ENCODE measurements around the gene PNMA6E. TPM values are rescaled to one million over a fixed set of nuclear protein-coding genes. Genes with fewer than 3 reads are reported as not detected.

PNMA6E gene
- not detected in 2 replicates for total RNA-seq (ENCODE audit: low replicate concordance)

DNA sequence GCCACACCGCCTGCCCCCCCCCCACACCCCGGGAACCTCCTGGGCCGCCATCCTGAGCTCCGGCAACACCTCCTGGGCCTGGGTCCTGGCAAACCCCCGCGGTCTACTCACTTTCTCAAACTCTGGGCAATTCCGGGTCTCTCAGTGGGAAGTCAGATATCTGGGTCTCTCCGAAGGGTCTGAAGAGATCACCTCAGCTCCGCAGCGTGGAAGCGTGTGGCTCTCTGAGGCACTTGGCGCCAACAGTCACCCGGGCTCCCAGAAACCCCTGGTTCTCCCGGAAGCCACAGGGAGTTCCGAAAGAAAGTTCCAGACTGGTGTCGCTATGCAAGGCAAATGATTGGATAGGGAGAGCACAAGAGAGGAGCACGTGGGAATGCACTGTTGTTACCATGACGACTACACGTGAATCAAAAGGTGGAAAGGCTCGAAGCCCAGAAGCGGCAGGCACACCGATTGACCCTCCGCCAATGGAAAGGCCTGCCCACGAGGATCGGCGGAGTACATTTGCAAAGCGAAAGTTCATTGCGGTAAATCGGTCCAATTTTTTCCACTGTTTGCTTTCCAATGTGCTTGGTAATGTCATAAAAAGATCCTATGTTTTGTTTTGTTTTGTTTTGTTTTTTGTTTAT lies at the start of gene PNMA6E:
PNMA6E (minus strand) TSS at position 218 of the 632 bp plus-strand sequence. CDS start 2,501 bp downstream, outside the sequence.

DNA sequence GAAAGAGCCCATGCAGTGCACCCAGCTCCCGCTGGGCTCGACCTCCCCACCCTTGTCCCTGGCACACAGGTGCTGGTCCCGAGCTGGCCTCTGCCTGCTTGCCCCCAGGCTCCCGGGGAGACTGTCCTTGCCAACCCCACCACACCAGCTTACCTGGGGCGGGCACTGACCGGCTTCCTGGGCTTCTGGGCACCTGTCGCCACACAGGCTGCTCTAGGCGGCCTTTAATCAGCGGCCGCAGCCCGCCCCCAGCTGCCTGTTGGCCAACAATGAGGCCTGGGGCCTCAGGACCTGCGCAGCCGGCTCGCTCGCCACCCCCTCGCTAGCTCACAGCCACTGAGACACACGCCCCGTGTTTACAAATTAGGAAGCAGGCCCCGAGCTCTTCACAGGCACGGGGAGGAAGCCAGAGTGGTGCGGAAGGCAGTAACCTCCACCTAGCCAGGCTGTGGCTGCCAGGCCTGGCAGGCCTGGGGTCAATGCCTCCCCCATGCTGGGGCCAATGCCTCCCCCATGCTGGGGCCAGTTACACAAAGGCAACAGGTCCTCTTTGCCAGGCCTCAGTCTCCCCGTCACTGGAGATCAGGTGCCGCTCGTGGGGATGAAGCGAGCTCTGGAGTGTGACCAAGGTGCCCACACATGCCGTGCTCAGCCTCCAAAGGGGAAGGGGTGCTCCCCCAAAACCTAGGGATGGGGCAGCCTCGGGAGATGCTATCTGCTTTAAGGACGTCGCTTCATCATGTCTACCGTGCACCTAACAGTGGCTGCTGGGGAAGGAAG lies 44.9 kb upstream of the PNMA6E start, which contains the start of gene TREX2:
TREX2 (minus strand) TSS at position 201 of the 780 bp plus-strand sequence. CDS start 626 bp downstream, outside the sequence.

DNA sequence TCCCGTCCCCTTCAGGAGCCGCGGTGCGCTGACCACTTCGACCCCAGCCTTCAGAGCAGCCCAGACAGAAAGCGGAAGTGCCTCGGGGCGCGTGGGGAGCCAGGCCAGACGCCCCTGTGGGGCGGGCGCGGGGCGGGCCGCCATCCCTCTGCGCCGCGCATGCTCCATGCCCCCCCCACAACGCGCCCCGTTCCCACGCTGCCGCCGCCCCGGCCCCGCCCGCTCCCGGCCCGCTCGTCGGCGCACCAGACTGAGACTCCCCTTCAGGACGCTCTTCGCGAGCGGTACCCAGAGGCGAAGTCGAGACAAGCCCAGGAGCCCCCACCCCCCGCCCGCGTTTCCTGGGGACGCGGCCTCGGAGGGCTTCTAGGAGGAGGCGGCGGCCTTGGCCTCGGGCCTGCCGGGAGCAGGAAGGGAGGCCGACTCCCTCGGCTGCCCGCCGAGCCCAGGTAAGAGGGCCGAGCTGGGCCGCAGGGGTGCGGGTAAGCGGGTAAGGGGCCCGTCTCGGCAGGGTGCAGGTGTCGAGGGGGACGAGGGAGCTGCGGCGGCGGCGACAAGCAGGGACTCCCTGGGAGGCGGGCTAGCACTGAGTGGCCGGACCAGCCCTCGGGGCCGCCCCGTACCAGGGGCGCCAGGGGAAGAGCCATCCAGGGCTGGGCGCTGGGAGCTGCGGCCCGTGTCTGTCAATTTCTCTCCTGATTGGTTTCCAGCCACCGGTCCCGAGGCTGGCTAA lies 10.3 kb upstream of the PNMA6E start, which contains the start of gene ZFP92:
ZFP92 (plus strand) TSS at position 218 of the 733 bp plus-strand sequence. CDS start 6,851 bp downstream, outside the sequence.

Other genes starting within 250 kb of the PNMA6E start
- gene MAGEA1, start 222.1 kb downstream of the PNMA6E start, total RNA-seq (ENCODE audit: low replicate concordance), result not detected in 2 replicates
- not detected in 2 replicates for gene PNMA6F, start 79.6 kb downstream of the PNMA6E start, total RNA-seq (ENCODE audit: low replicate concordance)
- 5.3 and 6.5 TPM in 2 replicates for gene ZNF275, start 67.2 kb downstream of the PNMA6E start, total RNA-seq (ENCODE audit: low replicate concordance)
- gene ZFP92, start 10.1 kb upstream of the PNMA6E start, total RNA-seq (ENCODE audit: low replicate concordance), result under 0.01 and 0.08 TPM in 2 replicates
- 2.3 and 2.9 TPM in 2 replicates for gene TREX2, start 44.7 kb upstream of the PNMA6E start, total RNA-seq (ENCODE audit: low replicate concordance)
- 14.7 and 15.0 TPM in 2 replicates for gene HAUS7, start 69.2 kb upstream of the PNMA6E start, total RNA-seq (ENCODE audit: low replicate concordance)
- gene BGN, start 93.6 kb upstream of the PNMA6E start, total RNA-seq (ENCODE audit: low replicate concordance), result 10.5 and 118 TPM in 2 replicates
- under 0.01 TPM in 2 replicates for gene ATP2B3, start 116.3 kb upstream of the PNMA6E start, total RNA-seq (ENCODE audit: low replicate concordance)
- 19.8 and 43.8 TPM in 2 replicates for gene CCNQ, start 197.8 kb upstream of the PNMA6E start, total RNA-seq (ENCODE audit: low replicate concordance)
- gene DUSP9, start 245.9 kb upstream of the PNMA6E start, total RNA-seq (ENCODE audit: low replicate concordance), result not detected in 2 replicates